NCI-H226 (cell line): Measurements from ENCODE around the gene TNFAIP2.
"Not testable (repeated sequence)": the region's sequence is repeated elsewhere in the genome, so short reads cannot be mapped to it uniquely, and the experiment has no call there.

Experiments used
- DNase-seq: peaks from one replicate; pipeline ENCODE4 v3.0.0-alpha.2; 2015

Gene TNFAIP2

DNA sequence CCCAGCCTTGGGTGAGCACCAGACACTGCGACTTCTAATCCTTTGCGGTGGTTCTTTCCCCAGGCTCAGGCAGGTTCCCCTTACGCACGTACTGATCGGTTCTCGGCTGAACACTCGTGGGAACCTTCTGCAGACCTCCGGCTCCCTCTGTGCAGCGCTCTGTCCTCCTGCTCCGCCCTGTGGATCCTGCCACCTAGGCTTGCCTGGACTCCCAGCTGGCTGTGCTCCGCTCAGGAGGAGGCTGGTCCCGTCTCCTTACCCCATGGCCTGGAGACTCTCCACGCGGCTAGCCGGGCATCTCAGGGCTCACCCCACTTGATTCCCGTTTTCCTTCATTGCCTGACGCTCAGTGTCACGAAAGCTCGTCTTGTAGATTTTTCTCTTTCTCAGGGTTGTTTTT lies 34.7 kb downstream of the TNFAIP2 start:
- no peak for DNase-seq

DNA sequence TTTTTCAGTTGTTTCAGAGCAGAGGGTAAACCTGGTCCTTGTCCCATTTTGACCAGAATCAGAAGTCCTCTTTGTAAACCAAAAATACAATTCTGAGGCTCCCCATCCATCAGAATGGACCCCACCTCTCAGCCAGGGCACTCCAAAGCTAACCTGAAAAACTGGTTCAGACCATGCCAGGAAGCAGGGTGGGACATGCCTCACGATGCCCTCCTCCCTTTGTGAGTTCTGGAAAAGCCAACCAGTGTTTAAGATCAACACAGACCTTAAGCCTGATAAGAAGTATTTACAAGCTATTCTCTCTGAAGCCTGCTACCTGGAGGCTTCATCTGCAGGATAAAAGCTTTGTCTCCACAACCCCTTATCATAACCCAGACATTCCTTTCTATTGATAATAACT lies 35.4 kb downstream of the TNFAIP2 start:
- no peak for DNase-seq

DNA sequence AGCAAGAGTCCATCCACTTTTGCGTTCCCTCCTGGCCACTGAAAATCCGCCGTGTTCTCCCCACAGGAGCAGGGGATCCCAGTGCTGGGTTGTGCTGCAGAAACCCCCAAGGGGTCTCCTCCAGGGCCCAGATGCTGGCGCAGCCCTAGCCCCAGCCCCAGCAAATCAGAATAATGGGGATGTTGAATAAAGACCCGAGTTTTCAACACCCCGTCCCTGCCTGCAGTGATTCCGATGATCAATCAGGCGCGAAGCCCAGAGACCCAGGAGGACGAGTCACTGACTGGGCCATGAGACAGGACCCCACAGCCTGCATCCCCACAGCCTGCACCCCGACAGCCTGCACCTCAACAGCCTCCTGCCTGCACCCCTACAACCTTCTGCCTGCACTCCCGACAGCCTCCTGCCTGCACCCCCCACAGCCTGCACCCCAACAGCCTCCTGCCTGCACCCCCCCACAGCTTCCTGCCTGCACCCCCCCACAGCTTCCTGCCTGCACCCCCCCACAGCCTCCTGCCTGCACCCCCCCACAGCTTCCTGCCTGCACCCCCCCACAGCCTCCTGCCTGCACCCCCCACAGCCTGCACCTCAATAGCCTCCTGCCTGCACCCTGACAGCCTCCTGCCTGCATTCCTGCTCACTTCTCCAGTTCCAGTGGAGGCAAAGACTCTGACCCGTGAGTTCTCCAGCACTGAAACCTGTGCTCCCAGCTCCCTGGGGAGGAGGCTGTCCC lies 37.2 kb downstream of the TNFAIP2 start:
- no peak for DNase-seq

DNA sequence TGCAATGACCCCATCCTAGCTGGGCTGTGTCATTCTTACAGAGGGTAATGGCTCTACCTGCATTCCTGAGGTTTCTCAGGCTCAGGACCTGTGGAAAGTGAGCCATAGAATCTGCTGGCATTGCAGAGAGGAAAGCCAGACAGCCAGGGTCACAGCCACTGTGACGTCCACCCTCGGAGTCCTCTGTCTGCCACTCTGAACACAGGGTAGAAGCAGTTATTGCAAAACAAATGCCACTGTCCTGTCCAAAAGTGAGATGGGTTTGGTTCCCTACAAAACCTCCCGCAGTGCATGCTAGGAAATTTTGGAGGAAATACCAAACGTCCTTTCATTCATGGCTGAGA lies 37.8 kb downstream of the TNFAIP2 start:
- DNase-seq = no peak

DNA sequence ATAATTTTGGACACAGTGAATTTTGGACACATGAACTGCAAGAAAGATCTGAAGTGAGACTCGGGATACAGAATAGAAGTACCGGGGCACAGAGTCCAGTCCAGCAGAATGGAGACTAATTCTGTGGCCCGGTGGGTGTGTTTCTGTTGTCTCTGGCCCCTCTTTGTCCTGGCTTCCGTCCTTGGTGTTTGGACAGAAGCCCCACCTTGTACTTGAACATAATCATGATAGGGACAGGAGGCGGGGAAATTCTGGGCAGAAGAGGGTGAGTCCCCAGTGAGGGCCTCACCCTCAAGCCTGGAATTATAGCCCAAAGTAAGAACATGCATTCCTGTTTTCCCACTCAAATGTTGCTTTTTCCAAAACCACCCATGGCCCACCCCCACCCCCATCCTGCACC lies 39.9 kb downstream of the TNFAIP2 start:
- no peak for DNase-seq

DNA sequence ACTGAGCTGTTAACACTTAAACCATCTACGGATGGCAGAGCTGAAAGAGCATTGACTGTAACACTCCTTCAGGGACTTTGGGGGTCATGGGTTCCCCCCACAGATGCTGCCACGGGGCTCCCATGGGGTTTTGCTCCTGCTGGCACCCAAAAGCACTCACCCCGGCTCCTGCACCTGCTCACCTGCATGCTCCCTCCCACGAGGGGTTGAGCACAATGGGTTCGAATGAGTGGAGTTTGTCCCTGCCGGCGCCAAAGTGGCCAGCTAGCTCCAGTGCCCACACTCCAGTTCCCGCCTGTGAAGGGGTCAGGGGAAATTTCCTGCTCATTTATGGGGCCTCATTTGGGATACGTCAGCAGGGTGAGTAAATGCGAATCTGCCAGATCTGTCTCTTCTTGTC lies 40.7 kb downstream of the TNFAIP2 start:
- DNase-seq = no peak

DNA sequence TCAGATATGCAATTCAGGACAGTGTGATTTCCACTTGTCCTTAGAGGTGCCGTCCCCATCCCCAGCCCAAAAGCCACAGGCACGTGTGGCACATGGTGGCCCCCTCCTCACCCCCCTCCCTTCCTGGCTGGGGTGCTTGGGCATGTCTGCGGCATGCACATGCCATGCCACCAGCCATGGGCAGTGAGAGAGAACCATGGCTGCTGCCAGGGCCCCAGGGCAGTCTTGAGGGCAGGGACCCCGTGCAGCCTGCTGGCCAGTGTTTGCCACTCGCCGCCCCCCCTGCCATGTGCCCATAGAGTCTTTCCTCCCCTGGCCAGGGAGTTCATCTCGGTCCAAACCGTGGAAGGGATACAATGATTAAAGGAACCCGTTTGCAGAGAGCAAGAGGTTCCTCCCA lies 41.5 kb downstream of the TNFAIP2 start:
- DNase-seq = no peak

DNA sequence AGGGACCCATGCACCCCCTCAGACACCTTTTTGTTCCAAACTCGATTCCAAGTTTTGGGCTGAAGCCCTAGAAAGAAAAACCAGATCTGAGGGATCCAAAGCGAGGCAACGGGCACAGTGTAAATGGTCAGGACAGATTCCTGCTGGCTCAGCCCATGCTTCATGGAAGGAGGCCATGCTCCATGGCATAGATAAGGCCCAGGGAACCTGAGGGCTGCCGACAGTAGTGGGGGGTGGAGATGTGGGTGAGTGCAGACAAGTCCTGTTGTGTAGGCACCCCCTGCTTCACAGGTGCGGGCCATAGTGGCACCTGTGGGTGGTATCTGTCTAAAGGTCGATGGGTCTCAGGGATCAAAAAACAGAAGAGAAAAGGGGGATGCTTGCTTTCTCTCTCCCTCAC lies 42.1 kb downstream of the TNFAIP2 start:
- no peak for DNase-seq

DNA sequence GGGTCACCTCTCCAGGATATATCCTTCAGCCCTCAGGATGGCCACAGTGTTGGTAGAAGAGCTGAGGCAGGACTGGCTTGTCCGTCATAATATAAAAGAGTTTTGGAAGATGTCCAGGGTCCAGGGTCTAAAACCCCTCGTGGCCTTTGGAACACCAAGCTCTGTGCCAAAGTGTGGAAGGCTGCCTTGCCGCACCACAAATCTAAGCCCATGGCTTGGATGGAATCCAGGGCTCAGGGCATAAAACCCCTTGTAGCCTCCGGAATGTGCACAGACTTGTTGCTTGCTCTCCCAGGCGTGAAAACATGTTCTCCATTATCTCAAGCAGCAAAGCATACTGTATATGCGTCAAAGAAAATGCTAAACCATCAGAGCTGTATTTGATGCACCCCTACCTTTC lies 46.7 kb downstream of the TNFAIP2 start:
- no peak for DNase-seq

DNA sequence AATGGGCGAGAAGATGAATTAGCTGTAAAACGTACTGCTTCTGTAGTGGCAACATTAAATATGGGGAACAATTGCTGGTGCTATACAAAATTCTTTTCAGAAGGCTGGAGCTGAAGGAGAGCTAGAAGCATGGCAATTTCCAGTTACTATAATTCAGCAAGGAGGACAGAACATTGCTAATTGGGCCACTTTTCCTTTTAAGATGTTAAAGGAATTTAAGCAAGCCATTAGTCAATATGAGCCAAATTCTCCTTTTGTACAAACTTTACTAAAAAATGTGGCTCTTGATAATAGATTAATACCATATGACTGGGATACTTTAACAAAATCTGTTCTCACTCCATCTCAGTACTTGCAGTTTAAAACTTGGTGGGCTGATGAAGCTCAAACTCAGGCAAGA lies 47.9 kb downstream of the TNFAIP2 start:
- not testable (repeated sequence) for DNase-seq

DNA sequence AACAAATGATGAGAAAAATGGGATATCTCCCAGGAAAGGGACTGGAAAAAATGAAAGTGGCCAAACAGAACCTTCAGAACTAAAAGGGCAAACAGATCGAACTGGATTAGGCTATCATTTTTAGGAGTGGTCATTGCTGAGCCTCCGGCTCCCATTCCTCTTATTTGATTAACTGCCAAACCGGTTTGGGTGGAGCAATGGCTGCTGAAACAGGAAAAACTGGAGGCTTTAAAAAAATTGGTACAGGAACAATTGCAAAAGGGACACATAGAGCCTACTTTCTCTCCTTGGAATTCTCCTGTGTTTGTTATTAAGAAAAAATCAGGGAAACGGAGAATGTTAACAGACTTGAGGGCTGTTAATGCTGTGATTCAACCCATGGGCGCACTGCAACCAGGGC lies 49.7 kb downstream of the TNFAIP2 start:
- no peak for DNase-seq

DNA sequence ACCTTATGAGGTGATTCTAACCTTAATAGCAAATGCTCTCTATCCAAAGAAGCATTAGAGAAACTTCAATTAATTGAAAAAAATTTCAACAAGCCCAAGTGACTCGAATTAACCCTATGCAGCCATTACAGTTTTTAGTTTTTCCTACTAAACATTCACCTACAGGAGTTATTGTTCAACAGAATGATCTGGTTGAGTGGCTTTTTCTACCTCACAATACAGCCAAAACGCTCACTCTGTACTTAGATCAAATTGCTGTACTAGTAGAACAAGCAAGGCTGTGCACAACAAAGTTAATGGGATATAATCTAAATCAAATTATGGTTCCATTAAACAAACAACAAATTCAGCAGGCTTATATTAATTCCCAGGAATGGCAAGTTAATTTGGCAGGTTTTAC lies 50.6 kb downstream of the TNFAIP2 start:
- not testable (repeated sequence) for DNase-seq

DNA sequence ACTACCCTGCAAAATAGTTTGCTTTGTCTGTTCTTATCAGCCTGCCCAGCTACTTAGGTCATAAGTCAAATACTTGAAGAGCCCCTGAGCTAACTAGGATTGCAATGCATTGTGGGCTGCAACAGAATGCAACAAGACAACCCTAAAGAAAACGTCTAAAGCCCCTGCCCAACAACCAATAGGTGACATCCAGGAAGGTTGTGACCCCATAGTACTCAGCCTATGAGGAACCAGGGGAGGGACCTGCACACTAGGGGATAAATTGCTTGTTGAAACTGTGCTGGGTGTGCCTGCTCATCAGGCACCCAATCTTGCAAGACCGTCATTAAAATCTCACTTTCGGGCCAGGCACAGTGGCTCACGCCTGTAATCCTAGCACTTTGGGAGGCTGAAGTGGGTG lies 52.9 kb downstream of the TNFAIP2 start:
- not testable (repeated sequence) for DNase-seq

DNA sequence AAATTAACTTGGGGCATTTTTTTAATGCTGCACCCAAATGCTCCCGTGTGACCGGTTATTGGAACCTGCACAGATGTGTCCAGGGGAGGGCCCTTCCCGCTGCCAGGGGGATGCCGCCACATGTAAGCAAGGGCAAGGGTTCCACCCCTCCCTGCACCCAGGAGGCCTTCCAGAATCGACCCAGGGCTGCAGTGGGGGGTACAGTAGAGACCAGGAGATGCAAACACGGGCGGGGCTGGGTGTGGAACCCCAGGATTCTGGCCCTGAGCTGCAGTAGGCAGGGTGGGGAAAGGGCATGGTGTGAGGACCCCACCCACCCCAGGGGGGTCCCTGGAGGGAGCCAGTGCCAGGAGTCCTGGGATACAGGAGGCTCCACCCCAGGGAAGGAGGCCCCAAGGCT lies 54.1 kb downstream of the TNFAIP2 start:
- DNase-seq = no peak

DNA sequence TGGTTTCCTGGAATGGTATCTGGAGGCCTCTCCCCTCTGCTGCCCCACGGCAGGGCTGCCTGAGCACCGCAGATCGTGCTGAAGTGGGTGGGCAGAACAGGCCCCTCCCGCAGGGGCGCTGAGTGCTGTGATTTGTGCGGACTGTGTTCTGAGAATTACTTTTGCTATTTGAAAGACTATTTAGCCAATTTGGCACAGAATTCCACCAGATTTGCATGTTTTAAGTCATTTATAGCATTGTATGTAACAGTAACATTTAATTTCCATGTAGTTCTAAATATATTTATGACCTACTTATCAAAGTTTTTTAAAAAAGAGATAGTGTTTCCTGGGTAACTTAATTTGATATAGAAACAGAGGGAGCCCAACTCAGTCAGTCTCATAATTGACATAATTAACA lies 55.3 kb downstream of the TNFAIP2 start:
- no peak for DNase-seq

DNA sequence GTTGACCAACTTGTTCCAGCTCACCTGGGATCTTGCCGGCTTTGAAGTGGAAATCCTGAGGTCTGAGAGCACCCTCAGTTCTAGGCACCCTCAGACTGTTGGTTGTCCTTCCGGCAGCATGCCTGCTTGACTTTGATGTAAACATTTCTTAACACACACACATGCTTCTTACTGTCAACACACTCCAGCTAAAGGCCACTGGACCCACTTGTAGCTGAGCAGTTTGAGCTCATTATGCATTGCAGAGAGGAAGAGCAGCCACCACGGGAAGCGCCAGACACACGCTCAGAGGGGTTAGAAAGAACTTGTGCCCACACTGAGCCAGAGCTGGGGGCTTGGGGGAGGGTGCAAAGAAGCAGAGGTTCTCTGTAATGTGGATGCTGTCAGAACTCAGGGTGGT lies 55.8 kb downstream of the TNFAIP2 start:
- no peak for DNase-seq

DNA sequence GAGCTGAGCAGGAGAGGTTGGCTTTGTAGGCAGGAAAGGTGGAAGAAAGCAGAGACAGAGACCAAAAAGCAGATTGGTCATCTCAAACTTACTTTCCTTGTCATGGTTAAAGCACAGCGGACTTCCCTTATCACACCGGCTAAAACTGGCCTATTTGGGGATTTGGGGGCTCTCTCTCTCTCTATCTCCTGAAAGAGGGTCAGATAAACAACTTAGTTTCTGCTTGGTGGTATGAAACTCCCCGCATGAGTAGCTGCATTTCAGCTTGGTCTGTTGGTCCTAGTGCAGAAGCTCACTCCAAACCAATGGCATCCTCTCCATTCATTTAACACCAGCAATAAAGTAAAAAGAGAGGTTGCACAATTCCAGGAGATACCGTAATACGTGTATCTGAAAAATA lies 57.1 kb downstream of the TNFAIP2 start:
- DNase-seq = no peak

DNA sequence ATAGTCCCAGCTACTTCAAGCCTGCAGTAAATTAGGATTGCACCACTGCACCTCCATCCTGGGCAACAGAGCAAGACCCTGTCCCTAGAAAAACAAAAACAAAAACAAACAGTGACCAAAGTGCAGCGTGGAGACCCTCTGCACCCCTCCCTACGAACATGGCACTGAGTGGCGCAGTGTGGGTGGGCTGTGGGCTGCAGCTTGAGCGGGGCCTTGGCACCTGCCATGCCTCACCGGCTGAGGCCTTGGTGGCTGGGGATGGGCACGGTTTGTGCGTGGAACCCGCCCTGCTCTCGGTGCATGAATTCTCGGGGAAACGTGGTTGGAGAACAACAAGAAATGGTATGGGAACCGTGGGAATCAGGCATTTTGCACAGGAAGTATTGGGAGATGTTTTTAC lies 60.8 kb downstream of the TNFAIP2 start:
- no peak for DNase-seq

DNA sequence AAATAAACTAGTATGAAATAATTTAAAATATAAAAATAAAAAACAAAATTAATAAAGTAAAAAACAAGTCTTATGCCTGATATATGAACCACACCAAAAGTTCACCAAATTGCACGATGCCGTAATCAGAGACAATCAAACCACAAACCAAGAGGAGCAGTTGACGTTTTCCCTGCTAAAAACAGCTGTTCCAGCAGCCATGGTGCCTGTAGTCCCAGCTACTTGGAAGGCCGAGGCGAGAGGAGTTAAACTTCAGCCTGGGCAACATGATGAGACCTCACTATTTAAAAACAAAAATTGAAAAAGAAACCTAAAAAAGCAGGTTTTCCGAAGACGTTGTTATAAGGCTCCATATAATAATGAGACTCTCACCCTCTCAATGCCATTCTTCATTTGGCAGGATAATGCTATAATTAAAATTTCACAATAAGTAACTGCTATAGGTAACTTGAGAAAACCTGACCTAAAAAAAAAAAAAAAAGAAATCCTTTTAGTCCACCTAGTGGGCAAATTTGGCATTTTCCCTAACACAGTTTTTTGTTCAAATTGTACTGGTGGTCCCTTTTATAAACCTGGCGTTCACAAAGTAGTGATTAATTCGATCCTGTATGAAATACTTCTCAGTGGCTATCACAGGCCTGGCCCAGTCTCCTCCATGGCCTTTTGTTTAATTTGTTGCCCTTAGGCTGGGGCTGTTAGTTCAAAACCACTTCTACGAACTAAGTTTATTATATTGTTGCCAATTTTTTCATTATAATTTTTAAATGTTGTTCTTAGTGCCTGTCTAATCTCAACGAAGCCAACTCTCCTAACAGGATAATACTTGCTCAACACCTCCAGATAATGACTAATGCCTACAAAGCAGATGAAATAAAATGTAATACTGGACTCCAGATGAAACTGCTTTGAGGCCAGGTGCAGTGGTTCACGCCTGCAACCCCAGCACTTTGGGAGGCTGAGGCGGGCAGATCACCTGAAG lies 62.1 kb downstream of the TNFAIP2 start:
- DNase-seq = peak; percentile 69

DNA sequence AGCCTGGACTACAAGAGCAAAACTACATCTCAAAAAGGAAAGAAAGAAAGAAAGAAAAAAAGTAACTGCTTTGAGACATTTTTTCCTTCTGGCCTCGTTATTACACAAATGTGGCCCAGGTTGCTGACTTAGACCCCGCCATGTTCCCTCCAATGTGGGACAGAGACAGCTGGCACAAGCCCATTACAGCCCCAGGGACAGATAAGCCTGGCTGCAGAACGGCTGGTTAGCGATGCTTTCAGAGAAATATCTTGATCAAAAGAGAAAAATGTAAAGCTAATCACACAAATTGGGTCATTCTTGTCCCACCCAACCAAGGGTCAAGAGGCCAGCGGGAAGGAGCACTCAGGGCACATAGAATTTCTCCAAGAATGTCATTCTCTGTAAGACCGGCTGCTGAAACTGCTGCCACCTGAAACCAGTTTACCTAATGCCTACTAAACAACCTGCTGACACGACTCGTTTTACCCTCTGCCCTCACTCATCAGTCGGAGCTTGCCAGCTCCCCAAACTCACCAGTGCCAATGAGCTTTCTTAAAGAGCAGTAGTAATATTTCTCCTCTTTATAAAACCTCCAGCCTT lies 63.1 kb downstream of the TNFAIP2 start:
- DNase-seq = no peak
